Measurements from ENCODE around the gene TMEM170A.

TMEM170A gene

GRCh38 chr16:75479421-75479990 is 15.0 kb upstream of the TMEM170A start:
- TF ChIP-seq CTCF (IDR thresholded peaks at IDR 0.05; ENCODE audit: borderline replicate concordance, extremely low read depth, low read length, poor library complexity, severe bottlenecking), result no peak
- no peak for TF ChIP-seq EZH2 (IDR thresholded peaks at IDR 0.05; ENCODE audit: borderline replicate concordance, low read depth, low read length, severe bottlenecking)
- ATAC-seq (ENCODE audit: insufficient read depth, low read depth), result no peak
- no peak overlapping the region for H3K4me2 ChIP-seq (ENCODE audit: insufficient read depth, low read length)

DNA sequence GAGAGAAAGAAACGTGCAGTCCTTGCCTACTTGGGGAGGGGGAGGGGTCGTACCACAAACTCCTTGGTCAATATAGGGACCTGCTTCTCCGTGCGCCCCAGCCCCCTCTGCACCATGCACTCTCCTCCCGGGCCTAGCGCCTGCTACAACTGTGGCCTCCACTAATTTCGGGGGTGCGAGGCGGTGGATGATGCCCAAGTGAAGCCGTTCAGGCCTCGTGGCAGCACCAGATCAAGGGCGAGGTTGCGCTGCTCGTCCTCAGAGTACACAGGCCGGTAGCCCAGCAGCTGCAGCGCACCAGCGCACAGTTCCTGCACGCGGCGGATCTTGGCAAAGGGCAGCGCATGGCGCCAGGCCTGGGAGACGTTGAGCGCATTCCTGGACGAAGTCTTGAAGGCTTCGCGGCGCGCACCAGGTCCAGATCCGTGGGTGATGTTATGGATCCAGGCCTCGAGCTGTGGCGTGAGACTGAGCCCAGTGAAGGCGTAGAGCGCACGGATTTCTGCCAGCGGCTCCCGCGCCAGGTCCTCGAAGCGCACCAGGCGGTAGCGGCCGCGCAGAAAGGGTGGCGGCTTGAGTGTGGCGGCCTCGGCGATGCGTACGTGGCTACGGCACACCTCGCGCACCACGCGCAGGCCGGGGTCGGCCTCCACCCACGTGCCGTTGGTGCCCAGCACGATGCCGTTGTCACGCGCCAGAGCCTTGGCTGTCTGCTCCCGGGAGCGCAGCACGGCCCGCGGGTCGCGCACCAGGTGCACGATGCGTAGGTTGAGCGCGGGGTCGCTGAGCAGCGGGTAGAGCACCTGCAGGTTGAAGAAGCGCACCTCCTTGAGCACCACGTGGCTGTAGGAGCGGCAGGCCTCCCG is 14.2 kb upstream of the TMEM170A start:
- no peak overlapping the region for H3K4me2 ChIP-seq (ENCODE audit: insufficient read depth, low read length)
- DNase-seq (no peak), ATAC-seq (ENCODE audit: insufficient read depth, low read depth) (no peak)
- H3K9me3 ChIP-seq (ENCODE audit: insufficient read depth, low read length, severe bottlenecking), result no peaks in the 10 kb centered on the region
- no peaks in the 10 kb centered on the region for H4K20me1 ChIP-seq (ENCODE audit: insufficient read depth, low read length)
- no peaks in the 10 kb centered on the region for H3K4me1 ChIP-seq (ENCODE audit: insufficient read depth, low read length)
- no peaks in the 10 kb centered on the region for H3K79me2 ChIP-seq (ENCODE audit: insufficient read depth, low read length)
- H3K4me3 ChIP-seq (ENCODE audit: low read depth in 1 of 2, low read length in 2 of 2), result no peak overlapping the region
- no peaks in the 10 kb centered on the region for H3K36me3 ChIP-seq (ENCODE audit: insufficient read depth, low read length)
- H3K27me3 ChIP-seq (ENCODE audit: insufficient read depth, low read length, poor library complexity), result no peaks in the 10 kb centered on the region
- no peak overlapping the region for H3K9ac ChIP-seq (ENCODE audit: low read depth, low read length)
- H2AFZ ChIP-seq (ENCODE audit: low read depth, low read length), result no peak overlapping the region
- TF ChIP-seq EZH2 (IDR thresholded peaks at IDR 0.05; ENCODE audit: borderline replicate concordance, low read depth, low read length, severe bottlenecking) (no peak), CTCF (IDR thresholded peaks at IDR 0.05; ENCODE audit: borderline replicate concordance, extremely low read depth, low read length, poor library complexity, severe bottlenecking) (no peak)
- no peak overlapping the region for H3K27ac ChIP-seq (ENCODE audit: low read length)

More at GRCh38 chr16:75479421-75479990, 15.0 kb upstream of the TMEM170A start:
- no peak overlapping the region for H2AFZ ChIP-seq (ENCODE audit: low read depth, low read length)
- H3K79me2 ChIP-seq (ENCODE audit: insufficient read depth, low read length), result no peaks in the 10 kb centered on the region
- peaks cover 3% of the 10 kb centered on the region for H3K4me1 ChIP-seq (ENCODE audit: insufficient read depth, low read length)
- H3K27me3 ChIP-seq (ENCODE audit: insufficient read depth, low read length, poor library complexity), result no peaks in the 10 kb centered on the region
- no peaks in the 10 kb centered on the region for H3K9me3 ChIP-seq (ENCODE audit: insufficient read depth, low read length, severe bottlenecking)
- H3K27ac ChIP-seq (ENCODE audit: low read length), result no peak overlapping the region
- H3K36me3 ChIP-seq (ENCODE audit: insufficient read depth, low read length), result no peaks in the 10 kb centered on the region
- H4K20me1 ChIP-seq (ENCODE audit: insufficient read depth, low read length), result no peaks in the 10 kb centered on the region
- no peak overlapping the region for H3K9ac ChIP-seq (ENCODE audit: low read depth, low read length)
- no peak overlapping the region for H3K4me3 ChIP-seq (ENCODE audit: low read depth in 1 of 2, low read length in 2 of 2)
- no peak for DNase-seq

- H4K20me1 ChIP-seq (ENCODE audit: insufficient read depth, low read length), result no peaks in the 10 kb centered on the region
- H3K9ac ChIP-seq (ENCODE audit: low read depth, low read length), result no peak overlapping the region
- no peak overlapping the region for H3K4me2 ChIP-seq (ENCODE audit: insufficient read depth, low read length)
- no peak for ATAC-seq (ENCODE audit: insufficient read depth, low read depth)
- DNase-seq, result no peak
- TF ChIP-seq CTCF (IDR thresholded peaks at IDR 0.05; ENCODE audit: borderline replicate concordance, extremely low read depth, low read length, poor library complexity, severe bottlenecking), result no peak
- TF ChIP-seq EZH2 (IDR thresholded peaks at IDR 0.05; ENCODE audit: borderline replicate concordance, low read depth, low read length, severe bottlenecking), result no peak
- H3K27me3 ChIP-seq (ENCODE audit: insufficient read depth, low read length, poor library complexity), result no peaks in the 10 kb centered on the region
- H3K4me1 ChIP-seq (ENCODE audit: insufficient read depth, low read length), result no peaks in the 10 kb centered on the region
- H2AFZ ChIP-seq (ENCODE audit: low read depth, low read length), result no peak overlapping the region
- no peak overlapping the region for H3K27ac ChIP-seq (ENCODE audit: low read length)
- H3K4me3 ChIP-seq (ENCODE audit: low read depth in 1 of 2, low read length in 2 of 2), result no peak overlapping the region
- H3K36me3 ChIP-seq (ENCODE audit: insufficient read depth, low read length), result no peaks in the 10 kb centered on the region
- H3K9me3 ChIP-seq (ENCODE audit: insufficient read depth, low read length, severe bottlenecking), result no peaks in the 10 kb centered on the region
- H3K79me2 ChIP-seq (ENCODE audit: insufficient read depth, low read length), result no peaks in the 10 kb centered on the region
Observed at GRCh38 chr16:75477680-75478473, 13.4 kb upstream of the TMEM170A start.
